Small intestine (tissue), 7 donors: ENCODE measurements around the gene INPP5D. TPM values are rescaled to one million over a fixed set of nuclear protein-coding genes. Genes with fewer than 3 reads are reported as not detected.

Source experiments
- DNase-seq, 2 donors: peaks; one replicate each; pipeline versions ENCODE4 v3.0.0 to v3.0.0-alpha.2; 2013
- FAIRE-seq: peaks from 2 replicates; lab custom pipeline; 2012; peaks lifted over from hg19 to GRCh38; lab: Jason Lieb, UNC
- H3K27ac ChIP-seq, 3 donors: one replicate each; pipeline ENCODE4 v1.5.1; 2013; ENCODE audit warnings: low read length in 2 of 3, mild to moderate bottlenecking in 2 of 3, control low read depth in 1 of 3, inconsistent platforms in 1 of 3, low read depth in 1 of 3, moderate library complexity in 1 of 3
- H3K27me3 ChIP-seq, 3 donors: one replicate each; pipeline ENCODE4 v1.6.1; 2013; ENCODE audit warnings: low read length in 3 of 3, inconsistent platforms in 1 of 3; ENCODE audit not compliant: control insufficient read depth in 3 of 3, insufficient read depth in 3 of 3
- H3K36me3 ChIP-seq, 3 donors: one replicate each; pipeline ENCODE4 v1.6.1; 2013; ENCODE audit warnings: low read length in 3 of 3, inconsistent platforms in 1 of 3, low read depth in 1 of 3, mild to moderate bottlenecking in 1 of 3, moderate library complexity in 1 of 3; ENCODE audit not compliant: control insufficient read depth in 3 of 3, insufficient read depth in 2 of 3
- H3K4me1 ChIP-seq, 3 donors: one replicate each; pipeline ENCODE4 v1.6.1; 2013; ENCODE audit warnings: low read length in 2 of 3, inconsistent platforms in 1 of 3, low read depth in 1 of 3, mild to moderate bottlenecking in 1 of 3, moderate library complexity in 1 of 3; ENCODE audit not compliant: control insufficient read depth in 3 of 3, insufficient read depth in 2 of 3
- H3K4me3 ChIP-seq, 3 donors: one replicate each; pipeline ENCODE4 v1.5.1; 2013; ENCODE audit warnings: low read length in 3 of 3, control low read depth in 1 of 3, inconsistent platforms in 1 of 3, low read depth in 1 of 3, mild to moderate bottlenecking in 1 of 3, moderate library complexity in 1 of 3
- H3K9me3 ChIP-seq, 2 donors: one replicate each; pipeline ENCODE4 v1.6.1; 2013; ENCODE audit warnings: low read depth in 1 of 2, low read length in 1 of 2; ENCODE audit not compliant: control insufficient read depth in 2 of 2, insufficient read depth in 1 of 2
- WGBS, 3 donors: extraction: QIAGEN DNeasy Blood & Tissue Kit; methylation state at CpG; one replicate each; pipeline ENCODE4 v1.1.7; 2013; 5-methylcytosine and 5-hydroxymethylcytosine counted together
- polyA plus RNA-seq, 4 donors: library from polyadenylated mRNA; stranded (reverse) in 3 of 4; unstranded in 1 of 4; fragments of 200-250 nt in 3 of 4; fragments of 120-200 nt in 1 of 4; gene quantifications; one replicate each; pipeline versions ENCODE4 v1.2.1 to v1.2.3, GENCODE V29; 2013
- donor health status: healthy with polysubstance abuse.
- donor health status: control.
- donor health status: control.
- donor health status: Bipolar disorder and iron deficiency.
- donor health status: healthy.

The INPP5D gene
- polyA plus RNA-seq, 4 donors: 4.7 to 10.4 (median 6.9) TPM

- Histone ChIP-seq H3K36me3 (peaks cover 0 to 1% (median 0%) of the 10 kb centered on the region in 3 donors), H3K4me3 (no peak overlapping the region), H3K9me3 (no peaks in the 10 kb centered on the region), H3K27me3 (no peaks in the 10 kb centered on the region), H3K4me1 (peaks cover 0 to 11% (median 2%) of the 10 kb centered on the region in 3 donors), H3K27ac (no peak overlapping the region)
- 72 to 89% (median 88%) methylated on average over 18 of the region's 18 CpGs for WGBS, 3 donors
- no peak for FAIRE-seq
- DNase-seq: no peak
Measured at GRCh38 chr2:233163486-233164103, 103.5 kb downstream of the INPP5D start.

GRCh38 chr2:233164128-233164635, 104.0 kb downstream of the INPP5D start:
- DNase-seq: no peak
- WGBS, 3 donors: 72 to 84% (median 76%) methylated on average over 17 of the region's 17 CpGs
- Histone ChIP-seq H3K4me1 (peaks cover 0 to 11% (median 2%) of the 10 kb centered on the region in 3 donors), H3K9me3 (no peaks in the 10 kb centered on the region), H3K27ac (no peak overlapping the region), H3K27me3 (no peaks in the 10 kb centered on the region), H3K36me3 (no peaks in the 10 kb centered on the region), H3K4me3 (no peak overlapping the region)
- FAIRE-seq: no peak

- peaks cover 0 to 2% (median under 1%) of the 10 kb centered on the region in 3 donors for H3K36me3 ChIP-seq
Measured at GRCh38 chr2:233164967-233165366, 104.8 kb downstream of the INPP5D start.

GRCh38 chr2:233165543-233165894, 105.4 kb downstream of the INPP5D start:
- Histone ChIP-seq H3K9me3 (no peaks in the 10 kb centered on the region), H3K4me1 (peaks cover 0 to 11% (median 2%) of the 10 kb centered on the region in 3 donors), H3K27me3 (no peaks in the 10 kb centered on the region), H3K4me3 (no peak overlapping the region), H3K36me3 (peaks cover 0 to 4% (median 4%) of the 10 kb centered on the region in 3 donors), H3K27ac (peak overlapping the region in 1 of 3 donors; percentile 12)
- no peak for DNase-seq
- WGBS, 3 donors: 45 to 62% (median 56%) methylated on average over 4 of the region's 4 CpGs
- FAIRE-seq: no peak

More at GRCh38 chr2:233164967-233165366, 104.8 kb downstream of the INPP5D start:
- Histone ChIP-seq H3K4me1 (peaks cover 0 to 11% (median 2%) of the 10 kb centered on the region in 3 donors), H3K27ac (no peak overlapping the region), H3K9me3 (no peaks in the 10 kb centered on the region), H3K4me3 (no peak overlapping the region), H3K27me3 (no peaks in the 10 kb centered on the region)
- FAIRE-seq: no peak
- 73 to 80% (median 78%) methylated on average over 4 of the region's 4 CpGs for WGBS, 3 donors
- DNase-seq: no peak

- H3K4me1 ChIP-seq: peaks cover 0 to 11% (median 2%) of the 10 kb centered on the region in 3 donors
- WGBS, 3 donors: 5 to 40% (median 18%) methylated on average over 19 of the region's 19 CpGs
- no peak for FAIRE-seq
Measured at GRCh38 chr2:233165895-233166661, 105.9 kb downstream of the INPP5D start.

GRCh38 chr2:233168445-233168844, 108.3 kb downstream of the INPP5D start:
- DNase-seq (no peak), FAIRE-seq (no peak)
- no peaks in the 10 kb centered on the region for H3K27me3 ChIP-seq
- no peaks in the 10 kb centered on the region for H3K9me3 ChIP-seq
- no peak overlapping the region for H3K27ac ChIP-seq
- no peak overlapping the region for H3K4me3 ChIP-seq
- WGBS, 3 donors: 71 to 89% (median 77%) methylated on average over 4 of the region's 4 CpGs
- peaks cover 0 to 7% (median 4%) of the 10 kb centered on the region in 3 donors for H3K36me3 ChIP-seq
- H3K4me1 ChIP-seq: peaks cover 0 to 11% (median 2%) of the 10 kb centered on the region in 3 donors

More at GRCh38 chr2:233165895-233166661, 105.9 kb downstream of the INPP5D start:
- Histone ChIP-seq H3K9me3 (no peaks in the 10 kb centered on the region), H3K27ac (peak overlapping the region in 1 of 3 donors; percentile 12), H3K36me3 (peaks cover 0 to 4% (median 4%) of the 10 kb centered on the region in 3 donors), H3K4me3 (peak overlapping the region in 1 of 3 donors; percentile 18), H3K27me3 (no peaks in the 10 kb centered on the region)
- DNase-seq: peak; percentile 44 to 63

GRCh38 chr2:233168919-233169318, 108.8 kb downstream of the INPP5D start:
- no peak for DNase-seq
- no peak overlapping the region for H3K4me3 ChIP-seq
- peaks cover 0 to 7% (median 4%) of the 10 kb centered on the region in 3 donors for H3K36me3 ChIP-seq
- no peak overlapping the region for H3K27ac ChIP-seq
- peaks cover 0 to 11% (median 2%) of the 10 kb centered on the region in 3 donors for H3K4me1 ChIP-seq
- 84 to 93% (median 86%) methylated on average over 11 of the region's 11 CpGs for WGBS, 3 donors
- no peak for FAIRE-seq
- no peaks in the 10 kb centered on the region for H3K9me3 ChIP-seq
- H3K27me3 ChIP-seq: no peaks in the 10 kb centered on the region

GRCh38 chr2:233171344-233171743, 111.2 kb downstream of the INPP5D start:
- WGBS, 3 donors: 93 to 94% (median 93%) methylated on average over 2 of the region's 2 CpGs
- no peak for FAIRE-seq

More at GRCh38 chr2:233171344-233171743, 111.2 kb downstream of the INPP5D start:
- no peak overlapping the region for H3K27ac ChIP-seq
- no peak for DNase-seq
- no peaks in the 10 kb centered on the region for H3K9me3 ChIP-seq
- peaks cover 0 to 7% (median 4%) of the 10 kb centered on the region in 3 donors for H3K36me3 ChIP-seq
- no peak overlapping the region for H3K4me3 ChIP-seq
- H3K4me1 ChIP-seq: peaks cover 0 to 2% (median 0%) of the 10 kb centered on the region in 3 donors
- no peaks in the 10 kb centered on the region for H3K27me3 ChIP-seq
